HG03108 (cell line): Measurements from ENCODE around the gene PTPN20.
A peak's percentile ranks its signal among the peaks of the same experiment; 100 is the strongest.
"Not testable (repeated sequence)": the region's sequence is repeated elsewhere in the genome, so short reads cannot be mapped to it uniquely, and the experiment has no call there.

ENCODE experiments used
- ATAC-seq: cut with Tn5 transposase; IDR thresholded peaks from one replicate; pipeline ENCODE4 v1.9.1; 2021; ENCODE audit warnings: moderate library complexity; ENCODE audit not compliant: unreplicated experiment

PTPN20 gene

GRCh38 chr10:46911144-46911876 lies at the start of gene PTPN20:
Gene PTPN20, plus strand, starts transcription at chr10:46911428. Its CDS starts 21,072 bp downstream, at chr10:46932500.
- peak; percentile 50 for ATAC-seq

DNA sequence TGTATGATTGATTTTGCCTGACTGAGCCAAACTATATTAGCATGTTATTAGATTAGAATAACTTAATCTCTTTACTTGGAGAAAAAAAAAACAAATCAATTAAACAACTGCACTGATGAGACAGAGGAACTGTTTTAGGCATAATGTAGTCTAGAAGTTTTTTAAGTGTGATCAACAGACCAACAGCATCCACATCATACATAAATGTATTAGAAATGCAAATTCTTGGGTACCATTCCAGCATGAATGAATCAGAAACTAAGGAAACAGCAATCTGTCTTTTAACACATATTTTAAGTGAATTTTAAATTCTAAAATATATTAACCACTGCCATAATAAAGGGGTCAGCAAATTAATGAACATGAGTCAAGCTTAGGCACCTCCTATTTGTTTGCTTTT lies 41.5 kb upstream of the PTPN20 start:
- ATAC-seq = not testable (repeated sequence)

- not testable (repeated sequence) for ATAC-seq
These were observed 39.6 kb upstream of the PTPN20 start for GRCh38 chr10:46871583-46871982.

DNA sequence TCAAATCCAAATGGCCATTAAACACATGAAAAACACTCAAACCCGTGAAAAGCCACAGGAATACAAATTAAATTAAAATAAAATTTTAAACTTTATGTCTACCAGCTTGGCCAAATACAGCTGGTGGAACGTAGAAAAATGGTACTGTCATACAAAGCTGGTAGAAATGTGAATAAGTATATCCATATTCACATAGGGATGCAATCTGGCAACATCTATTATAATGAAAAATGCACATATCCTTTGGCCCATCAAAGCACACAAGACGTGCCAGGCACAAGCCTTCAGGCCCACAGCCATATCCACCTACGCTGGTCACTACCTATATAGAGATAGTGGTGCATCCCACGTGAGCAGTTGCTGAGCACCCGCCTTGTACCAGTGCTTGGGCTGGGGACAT lies 35.9 kb upstream of the PTPN20 start:
- ATAC-seq = not testable (repeated sequence)

- ATAC-seq = not testable (repeated sequence)
These were observed 34.5 kb upstream of the PTPN20 start for GRCh38 chr10:46876773-46877172.

DNA sequence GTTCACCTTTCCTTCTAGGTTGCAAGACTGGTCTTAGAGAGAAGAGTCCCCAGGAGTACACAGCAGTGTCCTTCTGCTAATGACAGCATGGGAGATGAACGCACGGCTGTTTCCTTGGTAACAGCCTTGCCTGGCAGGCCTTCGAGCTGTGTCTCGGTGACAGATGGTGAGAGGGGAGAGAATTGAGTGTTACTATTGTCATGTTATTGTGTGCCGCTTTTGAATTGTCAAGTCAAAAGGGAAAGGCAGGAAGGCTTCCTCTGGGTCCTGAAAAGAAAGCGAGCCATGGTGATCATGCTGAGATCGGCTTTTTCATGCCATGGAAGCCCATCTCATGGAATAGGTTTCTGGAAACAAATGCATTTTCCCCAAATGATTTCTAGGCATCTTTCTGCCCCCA lies 32.5 kb upstream of the PTPN20 start:
- not testable (repeated sequence) for ATAC-seq

DNA sequence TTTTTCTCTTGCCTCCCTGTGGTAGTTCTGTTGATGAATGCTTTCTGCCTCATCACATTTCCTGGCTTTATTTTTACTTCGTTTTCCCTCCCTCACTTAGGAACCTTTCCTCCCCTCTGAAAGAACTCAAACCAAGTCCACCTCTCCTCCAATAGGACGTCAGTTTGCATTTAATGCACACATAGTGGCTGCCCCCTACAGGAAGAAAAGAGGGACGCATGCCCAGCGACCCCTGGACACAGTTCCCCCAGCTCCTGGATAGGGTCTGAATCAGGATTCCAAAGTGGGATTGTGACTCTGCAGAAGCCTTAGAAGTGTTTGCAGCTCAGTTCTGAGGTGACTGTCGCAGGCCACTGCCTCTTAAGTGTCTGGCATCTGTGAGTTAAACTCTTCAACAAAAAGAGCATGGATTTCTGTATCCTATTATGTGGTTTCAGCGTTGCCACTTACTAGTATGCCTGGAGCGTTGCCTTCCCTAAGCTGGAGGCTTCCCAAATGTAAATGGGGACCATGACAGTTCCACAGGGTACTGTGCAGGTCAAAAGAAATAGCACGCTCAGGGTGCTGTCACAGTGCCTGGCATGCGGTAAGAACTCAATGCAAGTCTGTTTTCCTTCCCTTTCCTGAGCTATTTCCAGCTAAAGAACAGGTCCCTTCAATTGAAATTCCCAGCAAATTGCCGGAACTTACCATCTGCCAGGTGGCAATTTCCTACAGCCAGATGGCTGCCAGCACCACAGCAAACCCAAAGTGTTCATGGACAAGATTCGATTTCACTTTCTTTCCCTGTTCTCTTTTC lies 20.2 kb upstream of the PTPN20 start:
- ATAC-seq = not testable (repeated sequence)

DNA sequence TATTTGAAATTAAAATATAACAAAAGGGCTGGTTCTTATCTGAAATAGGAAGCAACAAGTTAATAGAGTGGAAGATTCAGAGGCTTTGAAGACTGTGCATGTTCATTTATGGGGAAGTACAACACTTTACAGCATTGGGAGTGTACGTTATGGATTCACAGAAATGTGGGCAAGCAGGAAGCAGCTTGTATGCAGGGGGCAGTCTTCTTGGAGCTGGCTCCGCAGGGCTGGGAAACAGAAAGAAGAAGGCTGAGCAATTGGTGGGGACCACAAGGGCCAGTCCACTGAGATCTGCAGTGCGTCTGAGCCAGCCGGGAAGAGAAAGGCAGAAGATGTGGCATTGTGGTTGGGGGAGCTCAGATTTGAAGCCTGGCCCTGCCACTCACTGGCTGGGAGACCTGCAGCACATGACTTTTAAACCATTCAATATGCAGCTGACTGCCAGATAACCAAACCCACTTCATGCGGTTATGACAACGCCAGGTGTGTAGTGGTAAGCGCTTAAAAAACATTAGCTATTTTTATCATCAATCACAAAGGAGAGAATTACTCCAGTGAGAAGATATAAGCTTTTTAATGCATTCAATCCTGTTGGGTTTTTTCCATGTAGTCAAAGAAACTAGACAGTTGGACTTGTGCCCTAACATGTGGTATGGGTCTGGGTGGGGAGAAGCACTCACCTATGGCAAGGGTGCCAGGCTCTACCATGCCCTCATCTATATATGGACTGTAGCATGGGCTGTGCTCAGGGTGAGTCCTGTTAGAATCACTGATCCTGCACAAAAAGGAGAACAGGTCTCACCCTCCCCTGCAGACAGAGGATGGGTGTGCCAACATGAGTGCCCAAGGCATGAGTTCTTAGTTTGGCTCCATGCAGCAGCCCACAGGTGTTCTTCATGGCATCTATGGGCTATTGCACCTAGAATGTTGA lies 14.2 kb upstream of the PTPN20 start:
- not testable (repeated sequence) for ATAC-seq

- not testable (repeated sequence) for ATAC-seq
These were observed 10.0 kb upstream of the PTPN20 start for GRCh38 chr10:46901247-46901646.

DNA sequence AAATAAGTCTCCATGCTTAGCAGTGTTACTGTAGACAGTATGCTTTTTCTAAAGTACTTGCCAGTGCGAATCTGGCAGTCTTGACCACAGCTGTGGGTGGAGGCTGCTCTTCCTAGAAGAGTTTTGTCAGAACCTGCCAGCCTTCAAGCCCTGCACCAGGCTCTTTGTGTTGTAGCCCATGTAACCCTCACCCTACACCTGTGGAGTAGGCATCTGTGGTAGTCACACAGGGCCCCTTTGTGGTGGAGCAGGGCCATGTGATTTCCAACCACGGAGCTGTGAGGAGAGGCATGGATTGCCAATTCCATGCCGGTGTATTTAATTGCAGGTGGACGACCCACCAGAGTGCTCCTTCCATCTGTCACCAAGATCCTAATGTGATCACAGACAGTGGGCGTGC lies 7.4 kb upstream of the PTPN20 start:
- not testable (repeated sequence) for ATAC-seq

DNA sequence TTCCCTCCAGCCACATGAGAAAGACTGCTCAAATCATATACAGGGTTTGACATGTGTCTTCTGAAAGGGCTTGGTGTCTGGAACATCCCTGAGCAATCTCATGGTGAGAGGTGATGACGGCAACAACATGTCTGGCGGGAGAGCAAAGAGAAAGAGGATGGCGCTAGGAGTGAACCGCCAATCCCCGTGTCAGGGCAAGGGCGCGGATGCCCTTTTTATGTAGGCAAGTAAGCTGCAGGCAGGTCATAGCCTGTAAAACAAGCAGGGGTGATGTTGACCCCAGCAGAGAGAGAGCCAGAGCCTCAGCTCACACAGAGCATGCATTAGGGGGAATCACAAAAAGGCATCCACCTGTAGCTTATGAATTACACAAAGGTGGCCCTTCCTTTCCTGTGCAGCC lies 4.9 kb upstream of the PTPN20 start:
- not testable (repeated sequence) for ATAC-seq

GRCh38 chr10:46907185-46908117 lies 3.8 kb upstream of the PTPN20 start:
- ATAC-seq = not testable (repeated sequence)

DNA sequence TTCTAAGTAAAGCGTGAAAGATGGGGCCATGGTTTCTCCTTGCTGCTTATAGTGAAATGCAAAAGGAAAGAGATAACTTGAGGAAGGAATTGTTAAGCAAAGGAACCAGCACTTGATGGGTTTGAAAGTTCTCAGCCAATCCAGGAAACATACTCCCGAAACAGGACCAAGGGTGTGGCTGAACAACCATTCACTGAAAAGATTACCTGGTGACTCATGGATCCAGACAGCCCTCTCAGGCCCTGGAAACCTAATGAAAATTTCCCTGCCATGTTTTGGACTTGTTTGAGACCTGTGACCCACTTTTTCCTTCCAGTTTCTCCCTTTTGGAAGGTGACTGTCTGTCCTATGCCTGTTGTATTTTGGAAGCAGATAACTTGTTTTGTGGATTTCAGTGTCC lies 11.3 kb downstream of the PTPN20 start:
- ATAC-seq = not testable (repeated sequence)

DNA sequence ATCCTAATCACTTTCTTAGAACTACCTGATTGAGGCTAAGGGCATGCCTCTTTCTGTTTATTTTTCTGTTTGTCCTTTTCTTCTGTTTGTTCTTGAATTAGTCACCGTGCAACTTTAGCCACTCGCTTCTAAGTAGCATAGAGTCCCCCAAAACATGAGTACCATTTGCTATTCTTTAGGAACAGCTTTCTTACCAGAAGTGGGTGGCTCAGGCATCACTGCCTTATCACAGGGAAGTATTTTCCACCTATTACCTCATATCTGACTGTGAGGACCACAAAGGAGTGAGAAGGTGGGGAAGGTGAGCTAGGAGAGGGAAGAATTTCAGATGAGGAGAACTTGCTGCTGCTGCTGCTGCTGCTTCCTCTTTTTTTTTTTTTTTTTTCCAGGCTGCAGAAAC lies 13.9 kb downstream of the PTPN20 start:
- not testable (repeated sequence) for ATAC-seq

DNA sequence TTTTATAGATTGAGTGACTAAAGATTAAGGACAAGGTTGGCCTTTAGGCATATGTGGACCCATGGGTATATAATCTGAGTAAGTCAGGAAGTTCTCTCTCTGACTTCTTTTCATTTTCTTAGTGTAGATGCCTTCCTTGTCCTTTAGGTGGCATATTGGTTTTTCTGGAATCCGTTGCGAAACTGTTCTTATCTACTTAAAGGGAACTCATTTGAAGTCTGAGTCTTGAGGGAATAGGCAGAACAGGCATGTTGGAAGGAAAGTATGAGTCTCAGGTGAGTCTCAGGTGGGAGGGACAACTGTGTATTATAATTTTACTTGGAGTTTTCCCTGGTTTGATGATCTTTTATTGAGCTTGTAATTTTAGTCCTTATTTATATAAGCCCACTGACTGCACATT lies 14.6 kb downstream of the PTPN20 start:
- not testable (repeated sequence) for ATAC-seq

DNA sequence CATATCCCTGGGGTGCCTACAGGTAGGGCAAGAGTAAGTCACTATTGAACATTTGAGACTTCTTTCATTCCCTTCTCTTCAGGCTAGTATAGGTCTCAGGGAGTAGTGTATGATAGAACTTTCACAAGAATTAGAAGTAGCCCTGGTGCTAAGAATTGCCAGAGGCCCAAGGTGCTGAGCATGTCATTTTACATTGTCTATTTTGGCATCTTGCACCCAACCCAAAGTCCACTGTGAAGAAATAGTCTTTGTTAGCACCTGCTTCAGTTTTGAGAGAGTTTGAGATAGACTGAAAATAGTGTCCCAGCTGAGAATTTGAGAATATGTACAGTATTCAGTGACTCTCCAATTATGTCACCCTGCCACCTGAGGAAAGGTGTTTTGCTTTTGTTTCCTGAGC lies 17.6 kb downstream of the PTPN20 start:
- not testable (repeated sequence) for ATAC-seq

- not testable (repeated sequence) for ATAC-seq
These were observed 21.2 kb downstream of the PTPN20 start for GRCh38 chr10:46932383-46932782.

GRCh38 chr10:46941091-46941490 lies 29.9 kb downstream of the PTPN20 start:
- ATAC-seq = not testable (repeated sequence)

GRCh38 chr10:46948687-46949518 lies 37.7 kb downstream of the PTPN20 start:
- ATAC-seq = not testable (repeated sequence)
